Left ventricle myocardium inferior (tissue), 1 donor: ENCODE results near the gene SUFU. TPM values are rescaled to one million over a fixed set of nuclear protein-coding genes. Genes with fewer than 3 reads are reported as not detected.
A peak's percentile ranks its signal among the peaks of the same experiment; 100 is the strongest.

ENCODE experiments used
- DNase-seq: peaks from one replicate; pipeline ENCODE4 v3.0.0-alpha.2; 2020
- H3K27ac ChIP-seq: fragments of 200-600 bp; replicated peaks from 2 replicates; pipeline ENCODE4 v1.8.0; 2021
- H3K27me3 ChIP-seq: fragments of 200-600 bp; 2 replicates; pipeline ENCODE4 v1.8.0; 2021; ENCODE audit warnings: low read depth
- H3K36me3 ChIP-seq: fragments of 200-600 bp; 2 replicates; pipeline ENCODE4 v1.8.0; 2021
- H3K4me1 ChIP-seq: fragments of 200-600 bp; 2 replicates; pipeline ENCODE4 v1.8.0; 2021
- H3K4me3 ChIP-seq: fragments of 200-600 bp; 2 replicates; pipeline ENCODE4 v1.8.0; 2021; ENCODE audit warnings: mild to moderate bottlenecking, moderate library complexity
- H3K9me3 ChIP-seq: fragments of 200-600 bp; replicated peaks from 2 replicates; pipeline ENCODE4 v1.8.0; 2021
- CTCF ChIP-seq: fragments of 200-600 bp; IDR thresholded peaks from 2 replicates; pipeline ENCODE4 v1.8.0; 2021; ENCODE audit warnings: antibody characterized with exemption, mild to moderate bottlenecking, borderline replicate concordance
- intact Hi-C: fragments of 100-400 bp; cut with micrococcal nuclease; formaldehyde crosslinking; loops from one replicate; pipeline ENCODE4 v1.11.0; 2022
- total RNA-seq: library from RNA; stranded (reverse); fragmentation: NEBNext Ultra II Directional; extraction: Animal tissue kit (Norgen Biotek cat#: 25700); gene quantifications from one replicate; pipeline ENCODE4 v1.2.1, GENCODE V29; 2021
- donor health status: DM: no; HTN: yes; CAD: no; lungs with severe emphysema.

Gene SUFU
- total RNA-seq, 1 donor from 2014 or later, result 7.9 TPM

DNA sequence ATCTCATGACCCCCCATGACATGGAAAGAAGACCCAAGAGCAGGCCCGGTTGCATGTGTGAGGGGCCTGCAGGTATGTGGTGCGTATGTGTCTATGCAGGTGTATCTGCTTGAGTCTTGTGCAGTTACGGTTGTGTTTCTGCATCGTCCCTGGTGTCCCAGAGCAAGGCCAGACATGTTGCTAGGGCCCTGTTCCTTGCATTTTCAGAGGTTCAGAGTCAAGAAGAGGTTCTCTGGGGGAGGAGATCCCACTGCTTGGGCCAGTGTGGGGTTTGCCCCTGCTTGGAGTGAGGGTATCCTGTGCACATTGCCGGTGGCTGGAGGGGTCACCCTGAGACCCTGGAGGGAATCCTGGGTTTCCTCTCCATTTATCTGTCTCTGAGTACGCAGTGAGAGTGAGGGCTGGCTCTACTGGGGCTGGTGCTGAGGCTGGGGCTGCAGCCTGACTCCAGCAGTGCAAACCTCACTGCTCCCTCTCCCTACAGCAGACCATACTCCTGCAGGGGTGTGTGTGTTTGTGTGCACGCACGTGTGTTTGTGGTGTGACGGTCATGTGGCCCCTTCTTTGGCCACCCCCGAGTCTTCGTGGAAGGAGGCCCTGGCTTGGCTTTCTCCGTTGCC is 144.6 kb downstream of the SUFU start:
- intact Hi-C loops, result no loop called here
- TF ChIP-seq CTCF, result no peak
- peaks cover 95% of the 10 kb centered on the region for H3K4me1 ChIP-seq

DNA sequence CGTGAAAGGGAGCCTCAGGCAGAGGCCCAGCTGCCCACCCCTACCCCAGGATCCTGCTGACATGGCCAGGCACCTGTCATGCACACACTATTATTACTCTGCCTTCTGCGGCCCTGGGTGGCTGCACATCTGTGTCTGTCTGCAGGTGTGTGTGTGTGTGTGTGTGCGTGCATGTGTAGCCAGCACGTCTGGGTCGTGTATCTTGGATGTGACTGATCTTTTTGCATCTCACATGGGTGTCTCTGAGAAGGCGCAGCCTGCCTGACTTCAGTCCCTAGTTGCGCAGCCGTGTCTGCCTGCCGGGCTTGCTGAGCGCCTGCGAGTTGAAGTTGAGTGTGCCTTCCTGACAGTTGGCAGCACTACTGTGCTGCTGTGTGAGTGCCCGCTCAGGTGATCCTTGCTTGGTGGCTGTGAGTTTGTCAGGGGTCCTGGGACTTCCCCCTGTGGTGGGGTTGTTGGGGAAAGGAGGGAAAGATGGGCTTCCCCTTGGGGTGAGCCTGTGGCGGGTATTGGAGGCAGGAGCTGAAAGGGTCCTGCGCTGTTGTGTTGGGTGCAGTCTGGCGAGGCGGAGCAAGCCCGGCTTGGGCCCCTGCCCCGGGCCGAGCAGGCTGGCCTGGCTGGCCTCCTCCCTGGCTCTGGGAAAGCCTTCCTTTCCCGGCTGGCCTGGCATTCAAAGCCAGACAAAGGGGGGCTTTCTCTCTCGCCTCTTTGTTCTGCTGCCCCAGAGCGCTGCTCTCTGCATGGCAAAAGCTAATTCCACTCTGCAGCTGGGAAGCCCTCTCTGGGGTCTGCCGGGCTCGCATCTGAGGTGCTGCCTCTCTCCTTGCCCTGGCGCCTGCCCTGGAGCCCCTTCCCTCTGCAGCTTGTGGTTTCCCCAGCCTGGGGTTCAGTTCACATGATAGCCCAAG is 145.4 kb downstream of the SUFU start:
- H3K4me1 ChIP-seq, result peaks cover 98% of the 10 kb centered on the region
- H3K27me3 ChIP-seq, result no peaks in the 10 kb centered on the region
- H3K4me3 ChIP-seq, result peak overlapping the region; percentile 82
- TF ChIP-seq CTCF, result no peak
- DNase-seq, result peak; percentile 47
- H3K27ac ChIP-seq, result peak overlapping the region; percentile 99
- H3K9me3 ChIP-seq, result no peaks in the 10 kb centered on the region
- H3K36me3 ChIP-seq, result peaks cover 14% of the 10 kb centered on the region
- intact Hi-C loops, result no loop called here

More for the DNA sequence above, 144.6 kb downstream of the SUFU start:
- peak overlapping the region; percentile 99 for H3K27ac ChIP-seq
- H3K9me3 ChIP-seq, result no peaks in the 10 kb centered on the region
- no peaks in the 10 kb centered on the region for H3K27me3 ChIP-seq
- H3K4me3 ChIP-seq, result peak overlapping the region; percentile 82
- peaks cover 7% of the 10 kb centered on the region for H3K36me3 ChIP-seq
- no peak for DNase-seq

GRCh38 chr10:102649797-102650654 is 146.3 kb downstream of the SUFU start:
- DNase-seq, result no peak
- peak overlapping the region; percentile 82 for H3K4me3 ChIP-seq
- intact Hi-C loops, result no loop called here
- peaks cover 23% of the 10 kb centered on the region for H3K36me3 ChIP-seq
- no peaks in the 10 kb centered on the region for H3K27me3 ChIP-seq
- no peak for TF ChIP-seq CTCF
- H3K4me1 ChIP-seq, result peaks cover 98% of the 10 kb centered on the region
- peak overlapping the region; percentile 99 for H3K27ac ChIP-seq
- H3K9me3 ChIP-seq, result no peaks in the 10 kb centered on the region

- TF ChIP-seq CTCF, result no peak
- peak overlapping the region; percentile 82 for H3K4me3 ChIP-seq
- no peaks in the 10 kb centered on the region for H3K9me3 ChIP-seq
- peaks cover 94% of the 10 kb centered on the region for H3K4me1 ChIP-seq
- H3K27me3 ChIP-seq, result no peaks in the 10 kb centered on the region
- DNase-seq, result no peak
- intact Hi-C loops, result no loop called here
- peaks cover 32% of the 10 kb centered on the region for H3K36me3 ChIP-seq
- peak overlapping the region; percentile 99 for H3K27ac ChIP-seq
Observed at GRCh38 chr10:102650655-102651454, 147.1 kb downstream of the SUFU start.
